OCI-LY7 (cell line): ENCODE results near the gene MAP7D1.
"Not testable (repeated sequence)": the region's sequence is repeated elsewhere in the genome, so short reads cannot be mapped to it uniquely, and the experiment has no call there.

Experiments
- CTCF ChIP-seq: fragments of 200-600 bp; sonication (generic); conservative IDR thresholded peaks from 2 replicates; pipeline ENCODE4 v1.5.1; 2014; ENCODE audit warnings: mild to moderate bottlenecking, antibody characterized with exemption, low read length, moderate library complexity, mixed read lengths
- EZH2phosphoT487 ChIP-seq: fragments of 200-600 bp; sonication (generic); IDR thresholded peaks from 2 replicates; pipeline ENCODE4 v1.6.1; 2018; ENCODE audit warnings: low read depth, borderline replicate concordance, mild to moderate bottlenecking, mixed run types, antibody characterized with exemption, low read length, moderate library complexity, mixed read lengths

GRCh38 chr1:36221901-36222300 is 65.9 kb downstream of the MAP7D1 start:
- not testable (repeated sequence) for TF ChIP-seq CTCF, EZH2phosphoT487
